HG03469 (cell line): ENCODE data around the gene ACSM3.
"Not testable (repeated sequence)": the region's sequence is repeated elsewhere in the genome, so short reads cannot be mapped to it uniquely, and the experiment has no call there.

Source experiments
- ATAC-seq: cut with Tn5 transposase; IDR thresholded peaks from one replicate; pipeline ENCODE4 v1.9.1; 2021; ENCODE audit warnings: mild to moderate bottlenecking, moderate library complexity, moderate number of reproducible peaks; ENCODE audit not compliant: unreplicated experiment

The ACSM3 gene

DNA sequence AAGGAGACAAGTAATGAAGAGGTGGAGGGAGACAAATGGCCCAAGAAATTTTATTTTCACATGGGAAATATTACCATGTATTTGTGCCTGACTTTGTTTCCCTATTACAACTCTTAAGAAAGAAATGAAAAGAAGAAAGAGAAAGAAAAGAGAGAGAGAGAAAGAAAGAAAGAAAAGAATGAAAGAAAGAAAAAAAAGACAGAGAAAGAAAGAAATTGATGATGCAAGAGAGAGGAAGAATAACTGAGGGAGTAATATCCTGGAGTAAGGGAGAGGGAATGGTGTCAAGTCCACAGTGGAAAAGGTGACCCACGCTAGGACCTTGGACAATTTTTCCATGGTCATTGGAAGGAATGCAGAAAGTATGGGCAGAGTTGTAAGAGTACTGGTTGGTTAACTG, 10.1 kb upstream of the ACSM3 start:
- no peak for ATAC-seq

DNA sequence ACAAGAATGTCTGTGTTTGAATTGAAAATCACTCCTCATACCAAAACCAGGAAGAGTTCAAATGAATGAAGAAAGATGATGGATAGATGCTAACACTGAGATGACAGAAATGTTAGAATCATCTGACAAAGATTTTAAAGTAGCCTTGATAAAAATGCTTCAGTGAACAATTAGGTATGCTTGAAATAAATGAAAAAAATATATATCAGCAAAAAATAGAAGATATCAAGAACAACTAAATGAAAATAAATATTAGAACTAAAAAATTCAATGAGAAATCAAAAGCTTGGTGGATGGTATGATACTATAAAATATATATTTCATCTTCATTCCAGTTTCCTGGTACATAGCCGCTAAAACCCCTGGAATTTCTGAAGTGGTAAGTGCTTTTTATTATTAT, 8.6 kb upstream of the ACSM3 start:
- no peak for ATAC-seq

- not testable (repeated sequence) for ATAC-seq
These were observed 8.0 kb upstream of the ACSM3 start for GRCh38 chr16:20755799-20756198.

DNA sequence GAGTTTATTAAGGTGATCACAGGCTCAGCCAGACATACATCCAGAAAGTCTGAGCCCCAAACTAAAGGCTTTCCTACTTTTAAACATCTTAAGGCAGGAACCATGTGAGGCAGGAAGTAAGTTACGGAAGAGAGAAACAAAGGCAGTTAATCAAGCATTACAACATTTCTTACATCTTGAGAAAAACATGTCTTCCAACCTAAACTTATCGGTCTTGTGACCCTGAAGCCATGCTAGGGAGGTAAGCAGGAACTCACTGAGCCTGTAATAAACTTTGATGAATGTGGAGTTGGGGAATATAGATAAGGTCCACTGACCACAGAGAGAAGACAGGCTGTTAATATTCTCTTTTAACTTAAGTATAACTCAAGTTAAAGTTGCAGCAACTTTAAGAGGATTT, 3.5 kb upstream of the ACSM3 start:
- ATAC-seq = no peak

- no peak for ATAC-seq
These were observed 2.6 kb upstream of the ACSM3 start for GRCh38 chr16:20761175-20761574.

- no peak for ATAC-seq
These were observed 1.2 kb upstream of the ACSM3 start for GRCh38 chr16:20762404-20763123.

DNA sequence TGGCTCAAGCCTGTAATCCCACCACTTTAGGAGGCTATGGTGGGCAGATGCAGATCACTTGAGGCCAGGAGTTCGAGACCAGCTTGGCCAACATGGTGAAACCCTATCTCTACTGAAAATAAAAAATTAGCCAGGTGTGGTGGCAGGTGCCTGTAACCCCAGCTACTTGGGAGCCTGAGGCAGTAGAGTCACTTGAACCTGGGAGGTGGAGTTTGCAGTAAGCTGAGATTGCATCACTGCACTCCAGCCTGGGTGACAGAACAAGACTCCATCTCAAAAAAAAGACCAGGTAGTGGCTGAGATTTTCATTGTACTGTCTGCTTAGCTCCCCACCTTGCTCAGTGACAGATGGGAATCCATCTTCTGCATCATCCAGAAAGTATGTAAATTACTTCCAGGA, 634 bp downstream of the ACSM3 start:
- ATAC-seq = not testable (repeated sequence)

DNA sequence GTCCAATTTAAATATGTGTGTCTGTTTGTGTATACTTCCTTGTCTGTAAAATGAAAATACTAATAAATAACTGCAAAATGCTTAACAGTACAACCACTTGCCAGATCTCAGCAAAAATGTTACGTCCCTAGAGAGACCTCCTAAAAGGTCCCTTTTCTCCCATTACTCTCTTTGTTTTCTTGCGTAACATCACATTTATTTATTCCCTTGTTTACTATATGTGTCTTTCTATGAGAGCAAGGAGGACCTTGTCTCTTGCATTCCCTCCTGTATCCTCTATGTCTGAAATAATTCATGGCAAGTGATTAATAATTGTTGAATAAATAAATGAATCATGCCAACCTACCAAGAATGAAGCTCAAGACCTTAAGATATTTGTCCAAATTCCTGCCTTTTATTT, 1.9 kb downstream of the ACSM3 start:
- no peak for ATAC-seq

DNA sequence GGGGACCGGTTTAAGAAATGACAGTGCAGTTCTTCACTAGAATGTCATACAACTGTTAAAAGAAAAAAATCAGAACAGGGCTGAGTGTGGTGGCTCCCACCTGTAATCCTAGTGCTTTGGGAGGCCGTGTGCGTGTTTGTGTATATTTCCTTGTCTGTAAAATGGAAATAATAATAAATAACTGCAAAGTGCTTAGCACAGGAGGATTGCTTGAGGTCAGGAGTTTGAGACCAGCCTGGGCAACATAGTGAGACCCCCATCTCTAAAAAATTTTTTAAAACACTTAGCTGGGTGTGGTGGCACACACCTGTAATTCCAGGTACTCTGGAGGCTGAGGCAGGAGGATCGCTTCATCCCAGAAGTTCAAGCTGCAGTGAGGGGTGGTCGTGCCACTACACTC, 2.5 kb downstream of the ACSM3 start:
- no peak for ATAC-seq

- ATAC-seq = no peak
These were observed 3.8 kb downstream of the ACSM3 start for GRCh38 chr16:20767577-20767976.

GRCh38 chr16:20768121-20768520, 4.3 kb downstream of the ACSM3 start:
- ATAC-seq = no peak

- no peak for ATAC-seq
These were observed 5.0 kb downstream of the ACSM3 start for GRCh38 chr16:20768818-20769217.

- no peak for ATAC-seq
These were observed 9.9 kb downstream of the ACSM3 start for GRCh38 chr16:20773679-20774078.

- no peak for ATAC-seq
These were observed 11.0 kb downstream of the ACSM3 start for GRCh38 chr16:20774703-20775362.

GRCh38 chr16:20781697-20782096, 17.9 kb downstream of the ACSM3 start:
- no peak for ATAC-seq

DNA sequence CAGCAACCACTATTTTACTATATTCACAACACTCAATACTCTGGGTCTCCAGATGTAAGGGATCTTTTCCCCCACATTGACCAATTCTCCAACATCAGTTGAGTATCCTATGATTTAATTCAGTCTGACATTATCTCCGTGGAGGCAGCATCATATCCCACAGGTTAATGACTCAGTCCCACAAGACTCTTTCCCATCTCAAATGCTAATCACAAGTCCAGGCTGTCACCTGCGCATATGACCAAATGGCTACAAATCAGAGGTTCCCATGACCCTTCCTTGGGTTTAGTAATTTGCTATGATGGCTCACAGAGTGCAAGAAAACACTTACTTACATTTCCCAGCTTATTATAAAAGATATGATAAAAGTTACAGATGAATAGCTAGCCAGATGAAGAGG, 18.7 kb downstream of the ACSM3 start:
- ATAC-seq = no peak

DNA sequence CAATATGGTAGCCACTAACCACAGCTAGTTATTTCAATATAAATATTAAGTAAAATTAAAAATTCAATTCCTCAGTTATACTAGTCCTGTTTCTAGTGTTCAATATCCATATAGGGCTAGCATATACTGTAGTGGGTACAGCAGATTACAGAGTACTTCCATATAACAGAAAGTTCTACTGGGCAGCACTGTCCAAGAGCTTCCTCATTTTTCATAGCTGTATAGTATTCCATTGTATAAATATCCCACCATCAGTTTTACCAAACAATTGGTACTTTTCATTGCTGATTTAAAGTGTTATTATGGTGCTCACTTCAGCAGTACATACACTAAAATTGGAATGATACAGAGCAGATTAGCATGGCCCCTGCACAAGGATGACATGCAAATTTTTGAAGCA, 20.4 kb downstream of the ACSM3 start:
- ATAC-seq = no peak

GRCh38 chr16:20789130-20789529, 25.3 kb downstream of the ACSM3 start:
- no peak for ATAC-seq

DNA sequence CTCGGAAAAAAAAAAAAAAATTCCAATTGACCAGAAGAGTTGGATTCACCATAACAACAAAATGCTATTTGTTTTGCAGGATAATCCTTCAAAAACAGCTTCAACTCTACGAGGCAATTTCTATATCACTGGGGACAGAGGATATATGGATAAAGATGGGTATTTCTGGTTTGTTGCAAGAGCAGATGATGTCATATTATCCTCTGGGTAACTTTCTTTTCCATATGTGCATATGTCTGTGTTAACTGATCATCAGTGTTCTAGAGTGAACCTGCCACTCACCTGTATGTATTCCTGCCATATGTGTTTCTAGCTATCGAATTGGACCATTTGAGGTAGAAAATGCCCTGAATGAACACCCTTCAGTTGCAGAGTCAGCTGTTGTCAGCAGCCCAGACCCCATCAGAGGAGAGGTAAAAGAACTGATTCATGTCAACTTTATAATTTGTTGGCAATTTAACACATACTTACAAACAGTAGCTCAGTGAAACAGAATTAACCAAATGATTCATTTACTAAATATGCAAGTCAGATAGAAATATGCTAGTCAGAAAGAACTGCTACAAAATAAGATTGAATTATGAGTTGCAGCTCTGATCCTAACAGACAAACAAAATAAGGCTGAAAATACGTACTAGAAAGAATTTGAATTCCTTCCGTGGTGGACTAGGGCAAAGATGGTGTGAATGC, 28.3 kb downstream of the ACSM3 start:
- no peak for ATAC-seq

DNA sequence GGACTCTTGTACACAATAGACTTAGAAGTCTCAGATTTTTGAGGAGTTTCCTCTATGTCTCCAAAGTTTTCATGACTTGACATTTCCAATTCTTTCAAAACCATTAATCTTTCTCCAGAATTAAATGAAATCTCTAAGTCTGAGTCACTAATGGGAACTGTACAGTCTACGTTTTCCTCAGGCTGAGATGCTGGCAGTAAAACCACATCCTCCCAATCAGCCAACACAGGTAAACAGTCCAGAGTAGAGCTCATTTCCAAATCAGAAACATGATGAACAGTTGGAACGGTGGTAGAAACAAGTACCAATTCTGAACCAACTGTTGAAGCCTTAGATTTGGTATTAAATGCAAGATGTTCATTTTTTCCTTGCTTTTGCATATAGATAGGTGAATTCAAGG, 34.5 kb downstream of the ACSM3 start:
- ATAC-seq = no peak

- ATAC-seq = no peak
These were observed 35.8 kb downstream of the ACSM3 start for GRCh38 chr16:20799599-20799998.

GRCh38 chr16:20801278-20801677, 37.5 kb downstream of the ACSM3 start:
- no peak for ATAC-seq
